Keratinocyte (primary cell): ENCODE data around the gene ZNF778.

Experiments
- CTCF ChIP-seq, 3 experiments: IDR thresholded peaks in 1 of 3; conservative IDR thresholded peaks in 1 of 3; optimal IDR thresholded peaks in 1 of 3; 2 replicates in 2 of 3; 3 replicates in 1 of 3; pipeline versions ENCODE3 to v1.5.1; 2011; ENCODE audit warnings: low read length in 3 of 3, mild to moderate bottlenecking in 3 of 3, moderate library complexity in 2 of 3, control low read depth in 1 of 3, inconsistent platforms in 1 of 3; ENCODE audit not compliant: insufficient read depth in 2 of 3; ENCODE audit errors: extremely low read depth in 1 of 3
- EZH2 ChIP-seq: IDR thresholded peaks from one replicate; pipeline ENCODE4 v1.6.1; 2012; ENCODE audit warnings: inconsistent platforms, mild to moderate bottlenecking, low read length, moderate library complexity

- TF ChIP-seq CTCF (optimal IDR thresholded peaks at IDR 0.05 in 1 of 3, IDR thresholded peaks at IDR 0.05 in 1 of 3, conservative IDR thresholded peaks at IDR 0.05 in 1 of 3; ENCODE audit: extremely low read depth in 1 of 3, insufficient read depth in 2 of 3, low read length in 3 of 3) (no peak), EZH2 (no peak)
Observed at GRCh38 chr16:89197633-89198416, 19.7 kb upstream of the ZNF778 start.
